SIG-M5 (cell line): ENCODE data around the gene ANO10.

ENCODE experiments used
- DNase-seq: peaks from one replicate; lab custom pipeline; 2025; lab: John Stamatoyannopoulos, UW

Gene ANO10

GRCh38 chr3:43347774-43348173, 274.0 kb downstream of the ANO10 start:
- DNase-seq: no peak

GRCh38 chr3:43346978-43347749, 274.6 kb downstream of the ANO10 start:
- no peak for DNase-seq

GRCh38 chr3:43345877-43346276, 275.9 kb downstream of the ANO10 start:
- no peak for DNase-seq

GRCh38 chr3:43345246-43345645, 276.6 kb downstream of the ANO10 start:
- no peak for DNase-seq

- DNase-seq: no peak
These were observed 277.3 kb downstream of the ANO10 start for GRCh38 chr3:43344520-43344919.

- DNase-seq: no peak
These were observed 278.0 kb downstream of the ANO10 start for GRCh38 chr3:43343815-43344214.

- DNase-seq: no peak
These were observed 278.6 kb downstream of the ANO10 start for GRCh38 chr3:43343185-43343584.

GRCh38 chr3:43341788-43342187, 280.0 kb downstream of the ANO10 start:
- no peak for DNase-seq

- DNase-seq: no peak
These were observed 281.4 kb downstream of the ANO10 start for GRCh38 chr3:43340403-43340802.

GRCh38 chr3:43338295-43338694, 283.5 kb downstream of the ANO10 start:
- no peak for DNase-seq

GRCh38 chr3:43335799-43336198, 286.0 kb downstream of the ANO10 start:
- DNase-seq: no peak

- no peak for DNase-seq
These were observed 286.8 kb downstream of the ANO10 start for GRCh38 chr3:43334976-43335375.

- no peak for DNase-seq
These were observed 290.4 kb downstream of the ANO10 start for GRCh38 chr3:43331381-43331780.

GRCh38 chr3:43330981-43331380, 290.8 kb downstream of the ANO10 start:
- no peak for DNase-seq

- DNase-seq: no peak
These were observed 293.2 kb downstream of the ANO10 start for GRCh38 chr3:43328653-43329052.

GRCh38 chr3:43327582-43327979, 294.2 kb downstream of the ANO10 start:
- no peak for DNase-seq

GRCh38 chr3:43326891-43327581, 294.8 kb downstream of the ANO10 start:
- peak; percentile 71 for DNase-seq

- no peak for DNase-seq
These were observed 298.3 kb downstream of the ANO10 start for GRCh38 chr3:43323541-43323940.

GRCh38 chr3:43320288-43320687, 301.5 kb downstream of the ANO10 start:
- DNase-seq: no peak

- no peak for DNase-seq
These were observed 302.0 kb downstream of the ANO10 start for GRCh38 chr3:43319794-43320193.

- no peak for DNase-seq
These were observed 302.4 kb downstream of the ANO10 start for GRCh38 chr3:43319376-43319775.

GRCh38 chr3:43317461-43318316, 304.1 kb downstream of the ANO10 start:
- no peak for DNase-seq
